HL-60 (cell line): ENCODE measurements around the gene PIK3CB.

ENCODE experiments used
- POLR2AphosphoS5 ChIP-seq: IDR thresholded peaks from 2 replicates; pipeline ENCODE4 v1.6.1; 2012; ENCODE audit warnings: low read depth
- REST ChIP-seq: IDR thresholded peaks from 2 replicates; pipeline ENCODE4 v1.6.1; 2012; ENCODE audit warnings: low read depth; ENCODE audit not compliant: insufficient replicate concordance
- TF ChIP-seq, protein P1 (sequence below): IDR thresholded peaks from one replicate; pipeline ENCODE4 v1.5.1; 2011; ENCODE audit warnings: low read length, control low read depth, inconsistent platforms; ENCODE audit not compliant: insufficient read depth

GRCh38 chr3:138829886-138830510 lies 4.7 kb downstream of the PIK3CB start:
- TF ChIP-seq, protein P1, sequence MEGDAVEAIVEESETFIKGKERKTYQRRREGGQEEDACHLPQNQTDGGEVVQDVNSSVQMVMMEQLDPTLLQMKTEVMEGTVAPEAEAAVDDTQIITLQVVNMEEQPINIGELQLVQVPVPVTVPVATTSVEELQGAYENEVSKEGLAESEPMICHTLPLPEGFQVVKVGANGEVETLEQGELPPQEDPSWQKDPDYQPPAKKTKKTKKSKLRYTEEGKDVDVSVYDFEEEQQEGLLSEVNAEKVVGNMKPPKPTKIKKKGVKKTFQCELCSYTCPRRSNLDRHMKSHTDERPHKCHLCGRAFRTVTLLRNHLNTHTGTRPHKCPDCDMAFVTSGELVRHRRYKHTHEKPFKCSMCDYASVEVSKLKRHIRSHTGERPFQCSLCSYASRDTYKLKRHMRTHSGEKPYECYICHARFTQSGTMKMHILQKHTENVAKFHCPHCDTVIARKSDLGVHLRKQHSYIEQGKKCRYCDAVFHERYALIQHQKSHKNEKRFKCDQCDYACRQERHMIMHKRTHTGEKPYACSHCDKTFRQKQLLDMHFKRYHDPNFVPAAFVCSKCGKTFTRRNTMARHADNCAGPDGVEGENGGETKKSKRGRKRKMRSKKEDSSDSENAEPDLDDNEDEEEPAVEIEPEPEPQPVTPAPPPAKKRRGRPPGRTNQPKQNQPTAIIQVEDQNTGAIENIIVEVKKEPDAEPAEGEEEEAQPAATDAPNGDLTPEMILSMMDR = no peak
- TF ChIP-seq POLR2AphosphoS5 = no peak
- TF ChIP-seq REST = no peak
